GM23338 (cell line): Measurements from ENCODE around the gene LRRC4B. TPM values are rescaled to one million over a fixed set of nuclear protein-coding genes. Genes with fewer than 3 reads are reported as not detected.

Source experiments
- ATAC-seq: fragments of 200-7000 bp; cut with Tn5 transposase; 3 replicates; pipeline ENCODE4 v1.9.1; 2020
- DNase-seq: peaks from one replicate; pipeline ENCODE4 v3.0.0-alpha.2; 2015; ENCODE audit warnings: low spot score
- H2AFZ ChIP-seq: fragments of 200-600 bp; sonication (generic); 2 replicates; pipeline ENCODE4 v1.8.0; 2016; ENCODE audit warnings: antibody characterized with exemption, mild to moderate bottlenecking, moderate library complexity
- H3F3A ChIP-seq: fragments of 200-600 bp; sonication (generic); replicated peaks from 2 replicates; pipeline ENCODE4 v1.8.0; 2017; ENCODE audit warnings: antibody characterized with exemption, mixed run types, low read depth
- H3K27ac ChIP-seq: fragments of 200-600 bp; sonication (generic); 2 replicates; pipeline ENCODE4 v1.6.1; 2016; ENCODE audit warnings: low read depth
- H3K27me3 ChIP-seq: fragments of 200-600 bp; sonication (generic); 2 replicates; pipeline ENCODE4 v1.8.0; 2016; ENCODE audit warnings: mild to moderate bottlenecking, mixed run types, moderate library complexity; ENCODE audit not compliant: insufficient read depth
- H3K36me3 ChIP-seq: fragments of 200-600 bp; sonication (generic); 2 replicates; pipeline ENCODE4 v1.8.0; 2016; ENCODE audit warnings: mild to moderate bottlenecking; ENCODE audit not compliant: insufficient read depth
- H3K4me1 ChIP-seq: fragments of 200-600 bp; sonication (generic); 2 replicates; pipeline ENCODE4 v1.8.0; 2016; ENCODE audit warnings: mild to moderate bottlenecking, moderate library complexity; ENCODE audit not compliant: insufficient read depth
- H3K4me2 ChIP-seq: fragments of 200-600 bp; sonication (generic); 2 replicates; pipeline ENCODE4 v1.7.1; 2017; ENCODE audit warnings: mixed run types
- H3K4me3 ChIP-seq: fragments of 200-600 bp; sonication (generic); 2 replicates; pipeline ENCODE4 v1.6.1; 2016; ENCODE audit warnings: mixed run types
- H3K79me2 ChIP-seq: fragments of 200-600 bp; sonication (generic); replicated peaks from 2 replicates; pipeline ENCODE4 v1.8.0; 2017; ENCODE audit warnings: mild to moderate bottlenecking; ENCODE audit not compliant: insufficient read depth
- H3K9me2 ChIP-seq: fragments of 200-600 bp; sonication (generic); 2 replicates; pipeline ENCODE4 v1.8.0; 2017; ENCODE audit not compliant: insufficient read depth
- H4K20me1 ChIP-seq: fragments of 200-600 bp; sonication (generic); replicated peaks from 2 replicates; pipeline ENCODE4 v1.8.0; 2017; ENCODE audit warnings: mild to moderate bottlenecking; ENCODE audit not compliant: insufficient read depth
- H3K27ac Mint-ChIP-seq: 2 replicates; pipeline ENCODE4 v1.8.0; 2020; ENCODE audit warnings: inconsistent platforms, mild to moderate bottlenecking, moderate library complexity, mixed read lengths
- H3K27me3 Mint-ChIP-seq: 3 replicates; pipeline ENCODE4 v1.8.0; 2022; ENCODE audit warnings: low read depth, mild to moderate bottlenecking, moderate library complexity, mixed read lengths, inconsistent platforms; ENCODE audit not compliant: insufficient read depth, poor library complexity
- H3K36me3 Mint-ChIP-seq: 3 replicates; pipeline ENCODE4 v1.8.0; 2021; ENCODE audit warnings: low read depth, mild to moderate bottlenecking, inconsistent platforms, moderate library complexity, mixed read lengths
- H3K4me1 Mint-ChIP-seq: 3 replicates; pipeline ENCODE4 v1.8.0; 2020; ENCODE audit warnings: mild to moderate bottlenecking, inconsistent platforms, mixed read lengths
- H3K4me3 Mint-ChIP-seq: 3 replicates; pipeline ENCODE4 v1.8.0; 2021; ENCODE audit warnings: moderate library complexity, mild to moderate bottlenecking, inconsistent platforms, mixed read lengths
- H3K9me3 Mint-ChIP-seq: 3 replicates; pipeline ENCODE4 v1.8.0; 2020; ENCODE audit warnings: moderate library complexity, mild to moderate bottlenecking, inconsistent platforms, mixed read lengths
- ETS1 ChIP-seq: IDR thresholded peaks from 2 replicates; pipeline ENCODE4 v1.6.1; 2016; ENCODE audit warnings: antibody characterized with exemption
- EZH2phosphoT487 ChIP-seq: fragments of 200-600 bp; sonication (generic); IDR thresholded peaks from one replicate; pipeline ENCODE4 v1.8.1; 2018; ENCODE audit warnings: antibody characterized with exemption; ENCODE audit not compliant: unreplicated experiment
- JUNB ChIP-seq: IDR thresholded peaks from one replicate; pipeline ENCODE4 v1.6.1; 2016; ENCODE audit warnings: antibody characterized with exemption; ENCODE audit not compliant: unreplicated experiment
- POLR2AphosphoS5 ChIP-seq: IDR thresholded peaks from 2 replicates; pipeline ENCODE4 v1.6.1; 2016; ENCODE audit warnings: antibody characterized with exemption, low read depth
- REST ChIP-seq: IDR thresholded peaks from one replicate; pipeline ENCODE4 v1.6.1; 2018; ENCODE audit warnings: antibody characterized with exemption; ENCODE audit not compliant: unreplicated experiment
- STAT1 ChIP-seq: IDR thresholded peaks from one replicate; pipeline ENCODE4 v1.6.1; 2016; ENCODE audit warnings: antibody characterized with exemption; ENCODE audit not compliant: unreplicated experiment
- ZNF114 ChIP-seq: fragments of 250-450 bp; sonication (Bioruptor Pico); IDR thresholded peaks from 2 replicates; pipeline ENCODE4 v1.5.0; 2020; ENCODE audit warnings: mild to moderate bottlenecking, moderate library complexity
- polyA plus RNA-seq: library from polyadenylated mRNA; unstranded; fragments of >200 nt; fragmentation: Nextera tagmentation; extraction: Ambion mirVana; gene quantifications from 2 replicates; pipeline ENCODE4 v1.2.1, GENCODE V29; 2016
- total RNA-seq: library from RNA; depleted of rRNA; stranded (reverse); fragments of >200 nt; shearing (Covaris generic); gene quantifications from 2 replicates; pipeline ENCODE4 v1.2.3, GENCODE V29; 2014

Gene LRRC4B
- total and polyA plus RNA-seq, 2 experiments from 2014 or later, result 2.0 to 13.2 TPM

- TF ChIP-seq ZNF114 (no peak), STAT1 (no peak)
Observed at GRCh38 chr19:50485284-50485955, 82.8 kb downstream of the LRRC4B start (continued).

GRCh38 chr19:50482916-50483315 is 85.3 kb downstream of the LRRC4B start:
- H3K4me1 Mint-ChIP-seq, result no peaks in the 10 kb centered on the region

More at GRCh38 chr19:50482916-50483315, 85.3 kb downstream of the LRRC4B start:
- Histone ChIP-seq H2AFZ (no peak overlapping the region), H3K4me3 (no peak overlapping the region), H3K36me3 (peaks cover 13% of the 10 kb centered on the region), H3K4me2 (no peak overlapping the region), H3K27ac (no peak overlapping the region), H3F3A (no peaks in the 10 kb centered on the region), H4K20me1 (no peaks in the 10 kb centered on the region; the same call in 1 of the 2 replicates), H3K9me2 (no peaks in the 10 kb centered on the region), H3K79me2 (peaks cover 13% of the 10 kb centered on the region), H3K27me3 (peaks cover 16% of the 10 kb centered on the region), H3K4me1 (no peaks in the 10 kb centered on the region)
- no peak overlapping the region for H3K4me3 Mint-ChIP-seq
- peaks cover 2% of the 10 kb centered on the region for H3K27me3 Mint-ChIP-seq
- no peak for TF ChIP-seq ETS1
- TF ChIP-seq JUNB, result no peak
- no peak for TF ChIP-seq POLR2AphosphoS5
- TF ChIP-seq EZH2phosphoT487, result no peak
- TF ChIP-seq REST, result no peak
- H3K27ac Mint-ChIP-seq, result no peak overlapping the region
- DNase-seq (no peak), ATAC-seq (no peak)
- H3K36me3 Mint-ChIP-seq, result peaks cover 48% of the 10 kb centered on the region
- peaks cover 93% of the 10 kb centered on the region for H3K9me3 Mint-ChIP-seq
